Breast epithelium (tissue), 3 donors: ENCODE results near the gene PHKG2.

Source experiments
- POLR2A ChIP-seq: fragments of 450-650 bp; IDR thresholded peaks from one replicate; pipeline ENCODE4 v1.6.1; 2016; ENCODE audit warnings: antibody characterized with exemption, mild to moderate bottlenecking, moderate library complexity
- TF ChIP-seq, protein P1 (sequence below), 3 donors: fragments of 450-650 bp; IDR thresholded peaks; one replicate each; pipeline ENCODE4 v1.5.1; 2016 to 2017; ENCODE audit warnings: antibody characterized with exemption in 3 of 3, mild to moderate bottlenecking in 3 of 3, moderate library complexity in 3 of 3

DNA sequence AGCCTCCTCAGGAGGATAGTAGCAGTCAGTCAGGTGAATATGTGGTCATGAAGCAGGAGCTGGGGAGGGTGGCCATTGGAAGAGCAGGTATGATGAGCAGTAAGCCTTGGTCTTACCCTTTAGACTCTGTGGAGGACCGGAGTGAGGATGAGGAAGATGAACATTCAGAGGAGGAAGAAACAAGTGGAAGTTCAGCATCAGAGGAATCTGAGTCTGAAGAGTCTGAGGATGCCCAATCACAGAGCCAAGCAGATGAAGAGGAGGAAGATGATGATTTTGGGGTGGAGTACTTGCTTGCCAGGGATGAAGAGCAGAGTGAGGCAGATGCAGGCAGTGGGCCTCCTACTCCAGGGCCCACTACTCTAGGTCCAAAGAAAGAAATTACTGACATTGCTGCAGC is 36.5 kb upstream of the PHKG2 start:
- TF ChIP-seq, protein P1, sequence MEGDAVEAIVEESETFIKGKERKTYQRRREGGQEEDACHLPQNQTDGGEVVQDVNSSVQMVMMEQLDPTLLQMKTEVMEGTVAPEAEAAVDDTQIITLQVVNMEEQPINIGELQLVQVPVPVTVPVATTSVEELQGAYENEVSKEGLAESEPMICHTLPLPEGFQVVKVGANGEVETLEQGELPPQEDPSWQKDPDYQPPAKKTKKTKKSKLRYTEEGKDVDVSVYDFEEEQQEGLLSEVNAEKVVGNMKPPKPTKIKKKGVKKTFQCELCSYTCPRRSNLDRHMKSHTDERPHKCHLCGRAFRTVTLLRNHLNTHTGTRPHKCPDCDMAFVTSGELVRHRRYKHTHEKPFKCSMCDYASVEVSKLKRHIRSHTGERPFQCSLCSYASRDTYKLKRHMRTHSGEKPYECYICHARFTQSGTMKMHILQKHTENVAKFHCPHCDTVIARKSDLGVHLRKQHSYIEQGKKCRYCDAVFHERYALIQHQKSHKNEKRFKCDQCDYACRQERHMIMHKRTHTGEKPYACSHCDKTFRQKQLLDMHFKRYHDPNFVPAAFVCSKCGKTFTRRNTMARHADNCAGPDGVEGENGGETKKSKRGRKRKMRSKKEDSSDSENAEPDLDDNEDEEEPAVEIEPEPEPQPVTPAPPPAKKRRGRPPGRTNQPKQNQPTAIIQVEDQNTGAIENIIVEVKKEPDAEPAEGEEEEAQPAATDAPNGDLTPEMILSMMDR (IDR thresholded peaks at IDR 0.05), result no peak
- TF ChIP-seq POLR2A, result no peak
